Adrenal gland (tissue), 12 donors: ENCODE data around the gene KAZN. TPM values are rescaled to one million over a fixed set of nuclear protein-coding genes. Genes with fewer than 3 reads are reported as not detected.
"Not testable (repeated sequence)": the region's sequence is repeated elsewhere in the genome, so short reads cannot be mapped to it uniquely, and the experiment has no call there.

Experiments
- DNase-seq, 7 donors: peaks; one replicate each; pipeline ENCODE4 v3.0.0-alpha.2; 2019 to 2020
- H3K27ac ChIP-seq, 5 donors: fragments of 200-600 bp; sonication (generic) in 4 of 5; 1 replicate in 3 of 5; 2 replicates in 2 of 5; pipeline versions ENCODE4 v1.5.1 to v1.8.0; 2016 to 2020; ENCODE audit warnings: mild to moderate bottlenecking in 1 of 5
- H3K27me3 ChIP-seq: fragments of 200-600 bp; 2 replicates; pipeline ENCODE4 v1.8.0; 2021
- H3K36me3 ChIP-seq, 2 donors: fragments of 200-600 bp; replicated peaks in 1 of 2; 1 replicate in 1 of 2; 2 replicates in 1 of 2; pipeline versions ENCODE4 v1.5.1 to v1.8.0; 2018 to 2022
- H3K4me1 ChIP-seq, 2 donors: fragments of 200-600 bp; replicated peaks in 1 of 2; 1 replicate in 1 of 2; 2 replicates in 1 of 2; pipeline versions ENCODE4 v1.5.1 to v1.8.0; 2018 to 2021
- H3K4me3 ChIP-seq, 4 donors: fragments of 200-600 bp; sonication (generic) in 3 of 4; one replicate each; pipeline ENCODE4 v1.5.1; 2016 to 2018
- H3K9me3 ChIP-seq, 3 donors: fragments of 200-600 bp; sonication (generic) in 1 of 3; replicated peaks in 1 of 3; 1 replicate in 2 of 3; 2 replicates in 1 of 3; pipeline versions ENCODE4 v1.5.1 to v1.8.0; 2016 to 2021
- POLR2A ChIP-seq, 2 donors: fragments of 450-650 bp; IDR thresholded peaks; one replicate each; pipeline ENCODE4 v1.6.1; 2017; ENCODE audit warnings: antibody characterized with exemption in 2 of 2, mild to moderate bottlenecking in 2 of 2, moderate library complexity in 1 of 2
- WGBS, 4 donors: extraction: QIAGEN DNeasy Blood & Tissue Kit in 2 of 4; methylation state at CpG; one replicate each; pipeline versions ENCODE4 v1.1.5 to v1.1.7; 2013 to 2017; 5-methylcytosine and 5-hydroxymethylcytosine counted together
- intact Hi-C, 2 donors: fragments of 100-400 bp; cut with DNase I; formaldehyde crosslinking; loops; one replicate each; pipeline versions ENCODE4 v1.14.1 to v1.15.0; 2022 to 2023
- polyA plus RNA-seq, 3 donors: library from polyadenylated mRNA; stranded (reverse); fragments of 200-250 nt in 2 of 3; fragments of 350-450 nt in 1 of 3; fragmentation: Illumina TruSeq in 1 of 3; extraction: RNeasy Lipid Tissue Mini Kit (QIAGEN cat#74804) in 1 of 3; gene quantifications; one replicate each; pipeline ENCODE4 v1.2.3, GENCODE V29; 2013 to 2014
- total RNA-seq, 9 donors: library from RNA; depleted of rRNA in 4 of 9; stranded (reverse); fragments of >200 nt in 4 of 9; fragments of 120-200 nt in 1 of 9; fragmentation: NEBNext Ultra II Directional in 1 of 9; extraction: Animal tissue kit (Norgen Biotek cat#: 25700) in 1 of 9; gene quantifications; one replicate each; pipeline versions ENCODE4 v1.1.0 to v1.2.4, GENCODE V29; 2013 to 2023
- TF ChIP-seq, protein P1 (sequence below), 6 experiments: fragments of 450-650 bp in 4 of 6; fragments of 200-600 bp in 2 of 6; sonication (generic) in 1 of 6; IDR thresholded peaks; 1 replicate in 5 of 6; 2 replicates in 1 of 6; pipeline versions ENCODE4 v1.5.1 to v1.8.0; 2016 to 2021; ENCODE audit warnings: antibody characterized with exemption in 6 of 6, mild to moderate bottlenecking in 2 of 6, moderate library complexity in 1 of 6
- donor health status: healthy with polysubstance abuse.
- donor health status: Bipolar disorder and iron deficiency.
- donor health status: DM: yes; HTN: yes; CAD: no.
- donor health status: DM: no; HTN: no; CAD: no.
- donor health status: DM: no; HTN: no; CAD: no.
- donor health status: DM: yes; HTN: yes; CAD: no.

Gene KAZN
- total and polyA plus RNA-seq, 12 donors: 5.9 to 63.4 (median 29.5) TPM

DNA sequence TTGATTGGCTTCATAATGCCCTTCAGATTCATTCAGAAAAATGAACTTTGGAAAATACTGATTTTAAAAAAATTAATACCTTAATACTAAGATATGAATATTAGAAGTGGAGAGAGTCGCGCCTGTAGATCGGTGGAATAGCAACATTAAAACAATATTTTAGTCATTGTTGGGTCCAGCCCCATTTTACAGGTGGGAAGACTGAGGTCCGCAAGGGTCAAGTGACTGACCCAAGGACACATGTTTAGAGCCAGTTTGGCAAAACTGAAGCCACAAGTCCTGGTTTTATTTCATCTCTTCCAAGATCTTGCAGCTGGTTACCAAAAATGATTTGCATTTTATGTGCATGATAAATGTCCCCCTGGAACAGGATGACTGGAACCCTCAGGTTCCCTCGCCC lies 441.4 kb downstream of the KAZN start:
- DNase-seq: no peak
- no peak overlapping the region for H3K4me3 ChIP-seq
- no peaks in the 10 kb centered on the region for H3K9me3 ChIP-seq
- 94 to 98% (median 96%) methylated on average over 5 of the region's 5 CpGs for WGBS, 4 donors
- no peaks in the 10 kb centered on the region for H3K27me3 ChIP-seq
- intact Hi-C loops: no loop called here
- H3K36me3 ChIP-seq: peaks cover 0 to 9% of the 10 kb centered on the region in 2 donors
- H3K27ac ChIP-seq: no peak overlapping the region
- peaks cover 6 to 9% of the 10 kb centered on the region in 2 donors for H3K4me1 ChIP-seq
- no peak for TF ChIP-seq POLR2A (IDR thresholded peaks at IDR 0.05)
- TF ChIP-seq, protein P1, sequence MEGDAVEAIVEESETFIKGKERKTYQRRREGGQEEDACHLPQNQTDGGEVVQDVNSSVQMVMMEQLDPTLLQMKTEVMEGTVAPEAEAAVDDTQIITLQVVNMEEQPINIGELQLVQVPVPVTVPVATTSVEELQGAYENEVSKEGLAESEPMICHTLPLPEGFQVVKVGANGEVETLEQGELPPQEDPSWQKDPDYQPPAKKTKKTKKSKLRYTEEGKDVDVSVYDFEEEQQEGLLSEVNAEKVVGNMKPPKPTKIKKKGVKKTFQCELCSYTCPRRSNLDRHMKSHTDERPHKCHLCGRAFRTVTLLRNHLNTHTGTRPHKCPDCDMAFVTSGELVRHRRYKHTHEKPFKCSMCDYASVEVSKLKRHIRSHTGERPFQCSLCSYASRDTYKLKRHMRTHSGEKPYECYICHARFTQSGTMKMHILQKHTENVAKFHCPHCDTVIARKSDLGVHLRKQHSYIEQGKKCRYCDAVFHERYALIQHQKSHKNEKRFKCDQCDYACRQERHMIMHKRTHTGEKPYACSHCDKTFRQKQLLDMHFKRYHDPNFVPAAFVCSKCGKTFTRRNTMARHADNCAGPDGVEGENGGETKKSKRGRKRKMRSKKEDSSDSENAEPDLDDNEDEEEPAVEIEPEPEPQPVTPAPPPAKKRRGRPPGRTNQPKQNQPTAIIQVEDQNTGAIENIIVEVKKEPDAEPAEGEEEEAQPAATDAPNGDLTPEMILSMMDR (IDR thresholded peaks at IDR 0.05): no peak

DNA sequence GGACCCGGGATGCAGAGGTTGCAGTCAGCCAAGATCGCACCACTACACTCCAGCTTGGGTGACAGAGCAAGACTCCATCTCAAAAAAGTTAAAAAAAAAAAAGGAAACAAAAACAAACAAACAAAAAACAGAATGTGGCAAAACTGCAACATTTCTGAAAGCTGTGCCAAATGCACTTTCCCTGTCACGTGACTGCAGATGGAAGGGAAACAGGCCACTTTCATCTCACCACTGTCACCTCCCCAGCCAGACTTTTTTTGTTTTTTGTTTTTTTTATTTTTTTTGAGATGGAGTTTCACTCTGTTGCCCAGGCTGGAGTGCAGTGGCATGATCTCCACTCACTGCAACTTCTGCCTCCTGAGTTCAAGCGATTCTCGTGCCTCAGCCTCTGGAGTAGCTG lies 442.2 kb downstream of the KAZN start:
- H3K9me3 ChIP-seq, H3K36me3 ChIP-seq, H3K27me3 ChIP-seq, intact Hi-C loops, H3K27ac ChIP-seq, DNase-seq, H3K4me3 ChIP-seq, H3K4me1 ChIP-seq: not testable (repeated sequence)
- 74 to 84% (median 78%) methylated on average over 5 of the region's 5 CpGs for WGBS, 4 donors

DNA sequence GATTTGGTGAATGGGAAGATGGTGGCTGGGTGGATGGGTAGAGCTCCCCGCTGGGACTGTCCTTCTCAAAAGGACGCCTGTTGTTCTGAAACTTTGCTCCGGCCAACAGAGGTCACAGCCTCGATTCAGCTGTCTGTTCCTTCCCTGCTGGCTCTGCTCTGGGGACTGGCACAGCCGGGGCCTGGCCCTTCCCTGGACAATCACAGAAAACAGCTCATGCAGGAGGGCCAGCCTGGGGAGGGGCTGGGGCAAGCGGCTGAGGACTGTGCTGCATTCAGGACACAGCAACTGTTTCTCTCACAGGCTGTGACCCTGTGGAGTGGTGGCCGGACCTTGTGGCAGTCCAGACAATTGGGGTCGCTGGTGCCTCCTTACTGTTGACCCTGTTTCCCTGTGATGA lies 444.4 kb downstream of the KAZN start:
- WGBS, 4 donors: 48 to 71% (median 55%) methylated on average over 7 to 8 of the region's 8 CpGs
- Histone ChIP-seq H3K4me1 (peaks cover 6 to 9% of the 10 kb centered on the region in 2 donors), H3K27me3 (no peaks in the 10 kb centered on the region), H3K36me3 (no peaks in the 10 kb centered on the region), H3K4me3 (no peak overlapping the region), H3K27ac (peak overlapping the region in 3 of 5 donors; percentile 18 to 72 (median 39)), H3K9me3 (no peaks in the 10 kb centered on the region)
- intact Hi-C loops: no loop called here
- no peak for TF ChIP-seq POLR2A (IDR thresholded peaks at IDR 0.05)
- DNase-seq: peak in 6 of 7 donors; percentile 40 to 63 (median 48)

DNA sequence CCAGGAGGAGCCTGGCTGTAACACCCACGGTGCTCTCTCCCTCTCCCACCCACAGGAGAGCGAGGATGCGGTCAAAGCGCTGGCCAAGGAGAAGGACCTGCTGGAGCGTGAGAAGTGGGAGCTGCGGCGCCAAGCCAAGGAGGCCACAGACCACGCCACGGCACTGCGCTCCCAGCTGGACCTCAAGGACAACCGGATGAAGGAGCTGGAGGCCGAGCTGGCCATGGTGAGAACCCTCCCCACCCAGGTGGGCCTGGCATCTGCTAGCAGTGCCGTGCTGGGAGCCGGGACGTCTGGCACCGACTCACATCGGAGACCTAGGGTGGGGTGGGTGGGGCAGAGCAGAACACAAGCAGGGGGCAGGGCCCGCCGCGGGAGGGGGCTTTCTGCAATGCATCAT lies 445.4 kb downstream of the KAZN start:
- Histone ChIP-seq H3K36me3 (no peaks in the 10 kb centered on the region), H3K4me3 (no peak overlapping the region), H3K27me3 (no peaks in the 10 kb centered on the region), H3K4me1 (peaks cover 6 to 9% of the 10 kb centered on the region in 2 donors), H3K27ac (no peak overlapping the region), H3K9me3 (no peaks in the 10 kb centered on the region)
- TF ChIP-seq, protein P1 (IDR thresholded peaks at IDR 0.05): no peak
- no peak for TF ChIP-seq POLR2A (IDR thresholded peaks at IDR 0.05)
- DNase-seq: no peak
- intact Hi-C loops: no loop called here
- 85 to 93% (median 90%) methylated on average over 18 to 20 of the region's 20 CpGs for WGBS, 4 donors

DNA sequence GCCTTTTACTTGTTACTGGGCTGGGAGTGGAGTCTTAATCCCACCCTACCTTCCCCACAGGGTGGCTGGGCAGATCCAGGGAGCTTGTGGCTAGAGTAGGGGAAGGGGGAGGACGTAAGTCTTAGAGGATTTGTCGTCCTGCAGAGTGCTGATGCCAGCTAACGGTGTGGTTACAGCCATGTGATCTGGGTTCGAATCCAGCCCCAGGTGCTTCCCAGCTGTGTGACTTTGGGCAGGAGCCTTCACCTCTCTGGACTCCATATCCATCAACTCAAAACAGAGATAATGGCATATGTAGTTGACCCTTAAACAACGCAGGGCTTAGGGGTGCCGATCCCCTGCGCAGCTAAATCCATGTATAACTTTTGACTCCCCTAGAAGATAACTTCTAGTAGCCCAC lies 446.6 kb downstream of the KAZN start:
- Histone ChIP-seq H3K9me3 (no peaks in the 10 kb centered on the region), H3K36me3 (no peaks in the 10 kb centered on the region), H3K4me1 (peaks cover 6 to 9% of the 10 kb centered on the region in 2 donors), H3K4me3 (no peak overlapping the region), H3K27ac (no peak overlapping the region), H3K27me3 (no peaks in the 10 kb centered on the region)
- 84 to 92% (median 89%) methylated on average over 7 of the region's 7 CpGs for WGBS, 4 donors
- no peak for DNase-seq
- no peak for TF ChIP-seq POLR2A (IDR thresholded peaks at IDR 0.05)
- TF ChIP-seq, protein P1 (IDR thresholded peaks at IDR 0.05): no peak
- intact Hi-C loops: loop anchor here (5.0 kb wide), 2 partner anchors 263 to 268 kb away; no protein-coding TSS in a partner anchor
